ENCODE data around the gene ZNRD2.

Gene ZNRD2

GRCh38 chr11:65609229-65609628 is 39.0 kb downstream of the ZNRD2 start:
- no peak for TF ChIP-seq CTCF (IDR thresholded peaks at IDR 0.05)
- TF ChIP-seq ZFX (IDR thresholded peaks at IDR 0.05; ENCODE audit: borderline replicate concordance): no peak

GRCh38 chr11:65609665-65610064 is 39.4 kb downstream of the ZNRD2 start:
- TF ChIP-seq ZFX (IDR thresholded peaks at IDR 0.05; ENCODE audit: borderline replicate concordance): no peak
- TF ChIP-seq CTCF (IDR thresholded peaks at IDR 0.05): no peak
- H3K27ac ChIP-seq: no peak overlapping the region

More at GRCh38 chr11:65609229-65609628, 39.0 kb downstream of the ZNRD2 start:
- peak overlapping the region; percentile 87; the same call in 1 of the 2 replicates for H3K27ac ChIP-seq

- no peak overlapping the region for H3K27ac ChIP-seq
- TF ChIP-seq CTCF (IDR thresholded peaks at IDR 0.05) (no peak), ZFX (IDR thresholded peaks at IDR 0.05; ENCODE audit: borderline replicate concordance) (no peak)
Observed at GRCh38 chr11:65610404-65610803, 40.1 kb downstream of the ZNRD2 start.

GRCh38 chr11:65611028-65611757 is 40.9 kb downstream of the ZNRD2 start:
- TF ChIP-seq ZFX (IDR thresholded peaks at IDR 0.05; ENCODE audit: borderline replicate concordance): no peak
- no peak for TF ChIP-seq CTCF (IDR thresholded peaks at IDR 0.05)
- H3K27ac ChIP-seq: no peak overlapping the region; the same call in 1 of the 2 replicates

- peak overlapping the region; percentile 96 for H3K27ac ChIP-seq
- TF ChIP-seq ZFX (IDR thresholded peaks at IDR 0.05; ENCODE audit: borderline replicate concordance) (no peak), CTCF (IDR thresholded peaks at IDR 0.05) (no peak)
Observed at GRCh38 chr11:65611758-65612603, 41.7 kb downstream of the ZNRD2 start.

GRCh38 chr11:65612691-65613090 is 42.4 kb downstream of the ZNRD2 start:
- peak overlapping the region; percentile 96 for H3K27ac ChIP-seq
- TF ChIP-seq CTCF (IDR thresholded peaks at IDR 0.05): no peak
- TF ChIP-seq ZFX (IDR thresholded peaks at IDR 0.05; ENCODE audit: borderline replicate concordance): no peak
